ENCODE measurements around the gene CXCR2.

CXCR2 gene

DNA sequence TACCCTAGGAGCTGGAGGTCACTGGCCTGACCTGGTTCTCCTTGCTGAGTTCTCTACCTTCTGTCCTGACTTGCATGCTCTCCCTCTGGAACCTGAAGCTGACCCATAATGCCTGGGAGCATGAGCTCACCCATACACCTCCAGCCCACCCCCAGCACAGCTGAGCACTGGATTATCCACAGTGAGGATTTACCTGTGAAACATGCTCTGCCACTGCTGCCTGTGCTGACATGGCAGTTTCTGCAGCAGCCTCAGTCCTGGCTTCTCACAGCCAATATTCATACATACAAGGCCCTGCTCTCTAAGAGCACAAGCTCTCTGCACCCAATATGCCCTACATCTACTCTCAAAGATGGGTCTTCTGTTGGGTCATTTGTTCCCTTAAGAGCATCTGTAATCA is 5.0 kb downstream of the CXCR2 start:
- TF ChIP-seq, protein P1, sequence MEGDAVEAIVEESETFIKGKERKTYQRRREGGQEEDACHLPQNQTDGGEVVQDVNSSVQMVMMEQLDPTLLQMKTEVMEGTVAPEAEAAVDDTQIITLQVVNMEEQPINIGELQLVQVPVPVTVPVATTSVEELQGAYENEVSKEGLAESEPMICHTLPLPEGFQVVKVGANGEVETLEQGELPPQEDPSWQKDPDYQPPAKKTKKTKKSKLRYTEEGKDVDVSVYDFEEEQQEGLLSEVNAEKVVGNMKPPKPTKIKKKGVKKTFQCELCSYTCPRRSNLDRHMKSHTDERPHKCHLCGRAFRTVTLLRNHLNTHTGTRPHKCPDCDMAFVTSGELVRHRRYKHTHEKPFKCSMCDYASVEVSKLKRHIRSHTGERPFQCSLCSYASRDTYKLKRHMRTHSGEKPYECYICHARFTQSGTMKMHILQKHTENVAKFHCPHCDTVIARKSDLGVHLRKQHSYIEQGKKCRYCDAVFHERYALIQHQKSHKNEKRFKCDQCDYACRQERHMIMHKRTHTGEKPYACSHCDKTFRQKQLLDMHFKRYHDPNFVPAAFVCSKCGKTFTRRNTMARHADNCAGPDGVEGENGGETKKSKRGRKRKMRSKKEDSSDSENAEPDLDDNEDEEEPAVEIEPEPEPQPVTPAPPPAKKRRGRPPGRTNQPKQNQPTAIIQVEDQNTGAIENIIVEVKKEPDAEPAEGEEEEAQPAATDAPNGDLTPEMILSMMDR (IDR thresholded peaks at IDR 0.05; ENCODE audit: insufficient read depth, low read length, poor library complexity, severe bottlenecking), result no peak
- H3K27me3 ChIP-seq (replicated peaks; ENCODE audit: control insufficient read depth, insufficient read depth, low read length), result no peaks in the 10 kb centered on the region; the same call in none of the 2 replicates
- DNase-seq (ENCODE audit: extremely low read depth, insufficient read length), result no peak
- no peaks in the 10 kb centered on the region for H3K36me3 ChIP-seq (ENCODE audit: control insufficient read depth, insufficient read depth, low read length)
- no peak overlapping the region for H3K4me3 ChIP-seq (replicated peaks; ENCODE audit: low read depth, low read length)

DNA sequence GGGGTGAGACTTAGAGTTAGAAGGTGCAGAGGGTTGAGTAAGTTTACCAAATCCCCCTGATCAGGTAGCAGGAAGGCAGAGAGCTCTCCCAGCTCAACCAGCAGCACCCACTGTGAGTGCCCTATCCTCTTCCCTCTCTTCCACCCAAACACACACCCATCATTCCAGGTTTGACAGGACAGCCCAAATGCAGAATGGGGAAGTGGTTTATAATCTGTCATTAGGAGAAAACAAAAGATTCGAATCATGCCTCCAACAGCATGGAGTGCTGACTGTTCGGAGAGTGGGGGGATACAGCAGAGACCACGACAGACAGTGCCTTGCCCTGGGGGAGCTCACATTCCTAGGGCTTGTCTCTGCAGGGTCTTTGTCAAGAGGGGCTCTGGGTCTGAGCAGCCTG is 11.7 kb downstream of the CXCR2 start:
- TF ChIP-seq, protein P1 (IDR thresholded peaks at IDR 0.05; ENCODE audit: insufficient read depth, low read length, poor library complexity, severe bottlenecking), result no peak
- Histone ChIP-seq H3K36me3 (ENCODE audit: control insufficient read depth, insufficient read depth, low read length) (no peaks in the 10 kb centered on the region), H3K4me3 (replicated peaks; ENCODE audit: low read depth, low read length) (no peak overlapping the region), H3K27me3 (replicated peaks; ENCODE audit: control insufficient read depth, insufficient read depth, low read length) (peaks cover 4% of the 10 kb centered on the region)
- DNase-seq (ENCODE audit: extremely low read depth, insufficient read length), result no peak

DNA sequence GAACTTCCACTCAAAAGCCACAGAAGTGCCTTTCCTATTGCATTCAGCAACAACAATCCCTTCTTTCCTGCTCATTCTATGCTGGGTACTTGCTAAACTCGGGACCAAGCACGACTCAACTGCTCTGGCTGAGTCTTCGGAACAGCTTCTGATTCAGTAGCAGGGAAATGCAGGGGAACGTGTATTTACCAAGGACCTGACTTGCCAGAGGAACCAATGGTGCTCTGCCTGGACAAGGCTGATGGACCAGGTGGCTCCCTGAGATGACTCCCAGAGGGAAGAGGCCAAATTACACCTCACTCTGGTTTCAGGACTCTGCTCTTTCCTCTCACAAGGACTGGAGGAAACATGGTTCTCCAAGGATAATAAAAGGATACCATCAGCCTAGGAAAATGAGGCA is 12.2 kb downstream of the CXCR2 start:
- no peak overlapping the region for H3K4me3 ChIP-seq (replicated peaks; ENCODE audit: low read depth, low read length)
- peaks cover 4% of the 10 kb centered on the region for H3K27me3 ChIP-seq (replicated peaks; ENCODE audit: control insufficient read depth, insufficient read depth, low read length)
- TF ChIP-seq, protein P1 (IDR thresholded peaks at IDR 0.05; ENCODE audit: insufficient read depth, low read length, poor library complexity, severe bottlenecking), result no peak
- no peaks in the 10 kb centered on the region for H3K36me3 ChIP-seq (ENCODE audit: control insufficient read depth, insufficient read depth, low read length)
- DNase-seq (ENCODE audit: extremely low read depth, insufficient read length), result no peak

DNA sequence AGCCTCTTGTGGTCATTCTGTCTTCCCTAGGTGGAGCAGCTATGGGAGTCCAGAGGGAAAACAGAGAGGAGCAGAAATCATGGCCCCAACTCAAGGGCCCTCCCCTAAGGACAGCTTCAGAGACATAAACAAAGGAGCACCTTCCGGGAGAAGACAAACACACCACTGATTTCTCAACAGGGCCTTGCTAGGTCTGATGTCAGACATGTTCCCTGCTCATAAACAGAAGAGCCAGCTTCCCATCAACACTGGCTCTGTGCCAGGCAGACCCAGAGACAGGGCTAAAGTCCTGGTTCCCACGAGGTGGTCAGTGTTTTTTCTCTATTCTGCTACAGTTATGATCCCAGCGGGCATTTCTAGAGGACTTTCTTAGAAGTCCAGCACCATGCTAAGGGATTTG is 19.3 kb downstream of the CXCR2 start:
- TF ChIP-seq, protein P1 (IDR thresholded peaks at IDR 0.05; ENCODE audit: insufficient read depth, low read length, poor library complexity, severe bottlenecking), result no peak
- DNase-seq (ENCODE audit: extremely low read depth, insufficient read length), result no peak
- Histone ChIP-seq H3K4me3 (replicated peaks; ENCODE audit: low read depth, low read length) (no peak overlapping the region), H3K27me3 (replicated peaks; ENCODE audit: control insufficient read depth, insufficient read depth, low read length) (no peaks in the 10 kb centered on the region), H3K36me3 (ENCODE audit: control insufficient read depth, insufficient read depth, low read length) (no peaks in the 10 kb centered on the region)

DNA sequence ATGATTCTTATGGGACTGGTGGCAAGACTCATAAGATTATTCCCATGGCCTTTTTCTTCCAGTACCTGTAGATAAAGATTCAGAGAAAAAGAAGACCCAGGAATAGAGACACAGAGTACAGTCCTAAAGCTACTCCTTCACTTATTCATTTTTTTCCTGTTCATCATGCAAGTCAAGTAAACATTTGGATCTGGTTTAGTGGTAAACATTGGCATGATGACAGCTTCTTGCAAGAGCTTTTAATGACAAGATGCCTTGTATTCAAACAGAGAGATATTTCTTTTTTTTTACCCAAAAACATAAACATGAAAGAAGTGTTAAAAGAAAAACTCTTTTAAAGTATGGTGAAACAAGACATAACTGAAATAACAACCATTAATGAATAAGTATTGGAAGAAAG is 20.2 kb downstream of the CXCR2 start:
- no peaks in the 10 kb centered on the region for H3K36me3 ChIP-seq (ENCODE audit: control insufficient read depth, insufficient read depth, low read length)
- no peak for DNase-seq (ENCODE audit: extremely low read depth, insufficient read length)
- H3K27me3 ChIP-seq (replicated peaks; ENCODE audit: control insufficient read depth, insufficient read depth, low read length), result no peaks in the 10 kb centered on the region
- TF ChIP-seq, protein P1 (IDR thresholded peaks at IDR 0.05; ENCODE audit: insufficient read depth, low read length, poor library complexity, severe bottlenecking), result no peak
- H3K4me3 ChIP-seq (replicated peaks; ENCODE audit: low read depth, low read length), result no peak overlapping the region

DNA sequence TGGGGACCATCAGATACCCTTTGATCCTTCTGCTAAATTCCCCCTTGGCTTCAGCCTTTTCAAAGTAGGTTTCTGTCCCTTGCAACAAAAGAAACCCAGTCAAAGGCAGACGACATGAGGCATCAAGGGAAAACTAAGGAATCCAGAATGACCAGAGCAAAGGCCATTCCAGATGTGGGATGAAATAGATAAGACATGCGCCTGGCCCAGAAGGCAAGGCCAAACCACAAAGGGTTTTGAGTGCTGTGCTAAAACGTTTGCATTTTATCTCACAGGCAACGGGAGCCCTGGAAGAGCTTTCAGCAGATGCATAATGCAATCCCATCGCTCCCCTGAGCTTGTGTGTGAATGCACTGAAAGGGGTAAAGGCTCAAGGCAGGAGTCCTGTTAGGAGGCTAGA is 23.3 kb downstream of the CXCR2 start:
- H3K27me3 ChIP-seq (replicated peaks; ENCODE audit: control insufficient read depth, insufficient read depth, low read length), result no peaks in the 10 kb centered on the region
- no peak for DNase-seq (ENCODE audit: extremely low read depth, insufficient read length)
- TF ChIP-seq, protein P1 (IDR thresholded peaks at IDR 0.05; ENCODE audit: insufficient read depth, low read length, poor library complexity, severe bottlenecking), result no peak
- H3K4me3 ChIP-seq (replicated peaks; ENCODE audit: low read depth, low read length), result no peak overlapping the region
- H3K36me3 ChIP-seq (ENCODE audit: control insufficient read depth, insufficient read depth, low read length), result no peaks in the 10 kb centered on the region
